ENCODE data around the gene TBXA2R.

TBXA2R gene

GRCh38 chr19:3575949-3576673 is 30.6 kb downstream of the TBXA2R start:
- no peak for TF ChIP-seq CTCF (conservative IDR thresholded peaks at IDR 0.05; ENCODE audit: low read depth, low read length)
- H3K4me3 ChIP-seq (ENCODE audit: low read length): peak overlapping the region; percentile 22
- no peak for DNase-seq (ENCODE audit: low read depth)

DNA sequence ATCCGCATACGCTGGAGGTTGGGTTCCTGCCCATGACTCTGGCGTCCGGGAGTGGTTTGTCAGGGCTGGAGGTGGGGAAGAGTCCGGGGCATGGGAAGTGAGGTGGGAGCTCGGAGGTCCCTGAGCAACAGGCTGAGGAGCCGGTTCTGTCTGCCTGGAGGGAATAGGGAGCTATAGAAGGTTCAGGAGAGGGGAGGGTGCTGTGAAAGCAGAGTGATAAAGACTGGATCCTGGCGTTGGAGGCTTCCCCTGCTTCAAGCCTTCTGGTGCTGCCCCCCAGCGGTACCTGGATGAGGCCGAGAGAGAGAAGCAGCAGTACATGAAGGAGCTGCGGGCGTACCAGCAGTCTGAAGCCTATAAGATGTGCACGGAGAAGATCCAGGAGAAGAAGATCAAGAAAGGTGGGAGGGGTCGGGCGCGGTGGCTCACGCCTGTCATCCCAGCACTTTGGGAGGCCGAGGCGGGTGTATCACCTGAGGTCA is 31.4 kb downstream of the TBXA2R start:
- no peak for DNase-seq (ENCODE audit: low read depth)
- TF ChIP-seq CTCF (conservative IDR thresholded peaks at IDR 0.05; ENCODE audit: low read depth, low read length): peak; percentile 41
- no peak overlapping the region for H3K4me3 ChIP-seq (ENCODE audit: low read length)

GRCh38 chr19:3573858-3574637 is 32.6 kb downstream of the TBXA2R start:
- H3K4me3 ChIP-seq (ENCODE audit: low read length): peak overlapping the region; percentile 88
- no peak for TF ChIP-seq CTCF (conservative IDR thresholded peaks at IDR 0.05; ENCODE audit: low read depth, low read length)
- peak; percentile 78 for DNase-seq (ENCODE audit: low read depth)

GRCh38 chr19:3573162-3573857 is 33.4 kb downstream of the TBXA2R start:
- DNase-seq (ENCODE audit: low read depth): no peak
- no peak for TF ChIP-seq CTCF (conservative IDR thresholded peaks at IDR 0.05; ENCODE audit: low read depth, low read length)
- H3K4me3 ChIP-seq (ENCODE audit: low read length): peak overlapping the region; percentile 88

DNA sequence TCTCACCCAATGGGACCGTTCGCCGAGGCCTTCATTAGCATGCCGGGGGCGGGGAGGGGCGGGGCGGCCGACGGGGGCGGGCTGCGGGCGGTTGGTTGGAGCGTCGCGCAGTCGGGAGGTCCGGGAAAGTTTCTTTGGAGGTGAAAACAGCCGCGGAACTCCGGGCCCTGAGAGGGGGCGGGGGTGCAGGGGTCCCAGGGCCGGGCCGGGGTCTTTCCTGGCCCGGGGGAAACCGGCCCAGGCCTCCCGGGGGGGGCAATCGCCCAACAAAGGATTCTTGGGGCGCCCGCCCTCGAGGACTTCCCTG is 33.9 kb downstream of the TBXA2R start, which contains the start of gene HMG20B:
HMG20B (plus strand) TSS at position 90 of the 307 bp plus-strand sequence. CDS start 366 bp downstream, outside the sequence.
- peak within 1 kb of the TSS; percentile 88 for H3K4me3 ChIP-seq (ENCODE audit: low read length)
- no peak for TF ChIP-seq CTCF (conservative IDR thresholded peaks at IDR 0.05; ENCODE audit: low read depth, low read length)
- no peak for DNase-seq (ENCODE audit: low read depth)

GRCh38 chr19:3572132-3572854 is 34.4 kb downstream of the TBXA2R start:
- TF ChIP-seq CTCF (conservative IDR thresholded peaks at IDR 0.05; ENCODE audit: low read depth, low read length): no peak
- DNase-seq (ENCODE audit: low read depth): peak; percentile 99
- H3K4me3 ChIP-seq (ENCODE audit: low read length): peak overlapping the region; percentile 67
